GM19467 (cell line): ENCODE results near the gene RHOA.
"Not testable (repeated sequence)": the region's sequence is repeated elsewhere in the genome, so short reads cannot be mapped to it uniquely, and the experiment has no call there.

Experiments
- ATAC-seq: cut with Tn5 transposase; IDR thresholded peaks from one replicate; pipeline ENCODE4 v1.9.1; 2021; ENCODE audit warnings: mild to moderate bottlenecking, moderate library complexity; ENCODE audit not compliant: unreplicated experiment

RHOA gene

DNA sequence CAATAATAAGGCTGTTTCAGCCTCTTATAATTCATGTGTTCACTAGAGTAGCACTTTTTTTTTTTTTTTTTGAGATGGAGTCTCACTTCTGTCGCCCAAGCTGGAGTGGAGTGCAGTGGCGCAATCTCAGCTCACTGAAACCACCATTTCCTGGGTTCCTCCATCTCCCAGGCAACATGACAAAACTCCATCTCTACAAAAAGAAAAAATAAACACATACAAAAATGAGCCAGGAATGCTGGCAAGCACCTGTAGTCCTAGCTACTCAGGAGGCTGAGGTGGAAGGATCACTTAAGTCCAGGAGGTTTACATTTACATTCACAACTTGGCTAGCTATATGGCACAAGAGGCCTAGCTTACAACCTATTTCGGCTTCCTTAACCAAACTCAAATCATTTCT, 78.7 kb downstream of the RHOA start:
- ATAC-seq = no peak

DNA sequence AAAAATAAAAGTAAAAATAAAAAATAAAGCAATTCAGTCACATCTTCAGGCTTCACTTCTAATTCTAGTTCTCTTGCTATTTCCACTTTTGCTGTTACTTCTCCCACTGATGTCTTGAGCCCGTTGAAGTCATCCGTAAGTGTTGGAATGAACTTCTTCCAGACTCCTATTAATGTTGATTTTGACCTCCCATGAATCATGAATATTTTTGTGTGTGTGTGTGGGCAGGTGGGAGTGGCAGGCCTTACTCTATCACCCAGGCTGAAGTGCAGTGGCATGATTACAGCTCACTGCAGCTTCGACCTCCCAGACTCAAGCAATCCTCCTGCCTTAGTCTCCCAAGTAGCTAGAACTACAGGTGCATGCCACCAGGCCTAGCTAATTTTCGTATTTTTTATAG, 82.6 kb downstream of the RHOA start:
- ATAC-seq = no peak

DNA sequence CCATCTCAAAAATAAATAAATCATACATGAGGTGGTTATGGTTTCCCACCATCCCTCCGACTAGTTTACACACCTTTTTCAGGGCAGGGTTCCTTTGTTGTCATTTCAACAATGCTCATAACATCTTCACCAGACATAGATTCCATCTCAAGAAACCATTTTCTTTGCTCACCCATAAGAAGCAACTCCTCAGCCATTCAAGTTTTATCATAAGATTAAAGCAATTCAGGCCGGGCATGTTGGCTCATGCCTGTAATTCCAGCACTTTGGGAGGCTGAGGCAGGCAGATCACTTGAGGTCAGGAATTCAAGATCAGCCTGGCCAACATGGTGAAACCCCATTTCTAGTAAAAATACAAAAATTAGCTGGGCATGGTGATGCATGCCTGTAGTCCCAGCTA, 83.4 kb downstream of the RHOA start:
- ATAC-seq = not testable (repeated sequence)

DNA sequence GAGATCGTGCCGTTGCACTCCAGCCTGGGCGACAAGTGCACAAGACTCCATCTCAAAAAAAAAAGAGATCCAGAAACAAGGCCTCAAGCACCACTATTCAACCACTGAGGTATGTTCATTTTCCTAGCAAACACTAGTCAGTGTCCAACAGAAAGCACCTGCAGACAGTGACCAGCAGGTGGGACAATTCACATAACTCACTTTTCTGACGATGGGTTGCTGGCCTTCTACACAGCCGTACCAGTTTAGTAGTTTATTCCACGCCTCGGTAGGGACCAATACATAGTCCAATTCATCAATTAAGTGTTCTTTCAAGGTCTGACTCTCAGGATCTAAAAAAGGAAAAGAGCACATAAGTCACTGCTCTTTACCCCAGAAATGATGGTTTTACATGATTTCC, 84.3 kb downstream of the RHOA start:
- ATAC-seq = no peak

DNA sequence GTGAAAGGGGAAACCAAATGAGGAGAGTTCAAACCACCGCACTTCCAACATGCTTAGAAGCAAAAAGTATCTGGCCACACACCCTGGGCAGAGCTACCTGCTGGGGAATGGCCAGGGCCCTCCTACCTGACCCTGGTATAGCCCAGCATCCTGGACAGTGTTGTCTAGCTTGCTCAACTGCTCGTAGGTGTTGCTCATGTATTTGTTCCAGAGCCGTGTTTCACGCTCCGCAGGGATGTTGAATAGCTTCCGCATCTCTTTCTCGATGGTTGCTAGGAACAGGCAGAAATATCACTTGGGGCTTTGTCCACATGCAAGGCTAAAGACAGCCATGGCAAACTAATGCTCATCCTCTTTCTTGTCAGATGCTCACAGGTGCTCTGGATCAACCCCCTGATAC, 87.0 kb downstream of the RHOA start:
- ATAC-seq = no peak

DNA sequence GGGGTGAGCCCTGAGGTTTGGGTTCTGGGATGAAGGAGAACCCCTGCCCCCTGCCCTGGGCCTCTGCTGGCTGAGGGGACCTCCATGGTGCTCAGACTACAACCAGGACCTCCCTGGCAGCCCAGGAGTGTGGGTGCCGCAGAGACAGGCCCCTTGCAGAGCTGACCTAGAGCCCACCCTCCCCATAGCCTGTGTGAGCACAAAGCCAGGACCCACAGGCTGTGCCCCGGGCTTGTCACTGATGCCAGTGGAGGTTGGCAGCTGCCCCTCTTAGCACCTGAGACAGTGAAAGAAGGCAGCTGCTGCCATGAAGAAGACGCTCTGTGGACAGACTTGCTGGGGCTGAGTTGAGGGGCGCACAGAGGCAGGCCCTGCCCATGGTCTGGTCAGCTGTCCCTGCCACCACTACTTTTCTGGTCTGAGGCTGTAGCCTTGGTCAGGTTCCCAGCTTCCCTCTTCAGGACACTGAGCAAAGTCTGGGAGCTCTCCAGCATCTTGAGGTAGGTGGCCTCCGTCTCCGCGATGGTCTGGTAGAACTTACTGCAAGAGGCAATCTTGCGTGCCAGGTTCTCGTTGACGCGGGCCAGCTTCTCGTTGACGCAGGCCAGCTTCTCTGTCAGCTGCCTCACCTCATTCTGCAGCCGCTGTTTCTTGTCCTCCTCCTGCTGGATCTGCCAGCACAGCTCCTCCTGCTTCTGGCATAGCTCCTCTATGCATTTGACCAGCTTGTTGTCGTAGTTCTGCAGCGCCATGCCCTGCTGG, 94.9 kb downstream of the RHOA start:
- ATAC-seq = no peak

DNA sequence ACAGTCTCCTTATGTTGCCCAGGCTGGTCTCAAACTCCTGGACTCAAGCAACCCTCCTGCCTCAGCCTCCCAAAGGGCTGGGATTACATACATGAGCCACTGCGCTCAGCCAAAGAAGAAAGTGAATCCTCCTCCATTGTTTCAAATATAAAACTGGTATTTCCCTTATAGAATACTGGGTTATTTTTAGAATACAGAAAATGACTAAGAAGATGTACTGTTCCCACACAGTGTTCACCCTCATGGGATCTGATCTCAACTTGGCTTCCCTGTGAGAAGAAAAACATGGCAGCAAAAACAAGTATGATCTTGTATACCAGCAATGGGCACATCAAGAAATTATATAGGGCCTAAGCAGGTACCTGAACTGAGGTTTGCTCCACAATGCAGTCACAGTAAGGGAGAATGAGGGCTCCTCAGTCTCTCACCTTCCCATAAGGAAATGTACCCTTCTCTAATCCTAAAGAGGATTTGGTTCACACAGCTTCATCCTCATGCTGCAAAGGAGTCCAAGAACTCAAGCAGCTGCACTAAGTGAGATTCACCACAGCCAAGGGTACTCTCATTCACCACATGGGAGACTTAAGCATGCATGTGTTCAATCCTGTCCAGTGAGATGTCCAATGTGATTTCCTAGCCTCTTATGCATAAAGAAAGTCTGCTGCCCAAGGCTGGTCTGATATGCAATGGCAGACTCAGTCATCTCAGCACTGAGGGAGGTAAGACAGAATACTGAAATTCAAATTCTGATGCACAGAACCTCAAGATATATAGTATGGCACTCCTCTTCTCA, 97.7 kb downstream of the RHOA start:
- no peak for ATAC-seq

DNA sequence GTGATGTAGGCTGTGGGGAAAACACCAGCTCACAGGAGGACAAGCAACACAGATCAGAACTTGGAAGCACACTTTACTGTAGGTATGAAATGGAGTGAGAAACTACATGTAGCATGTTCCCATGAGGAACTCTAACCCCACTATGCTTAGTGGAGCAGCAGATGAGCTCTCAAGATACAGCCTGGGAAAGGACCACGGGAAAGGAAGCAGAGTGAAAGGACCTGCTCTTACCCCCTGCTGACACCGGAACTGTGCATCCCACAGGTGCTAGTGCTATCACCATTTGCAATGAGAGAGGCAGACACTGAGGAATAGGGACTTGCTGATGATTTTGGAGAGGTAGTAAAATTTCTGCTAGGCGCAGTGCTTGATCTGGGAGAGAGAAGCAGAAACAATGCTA, 100.5 kb downstream of the RHOA start:
- no peak for ATAC-seq

DNA sequence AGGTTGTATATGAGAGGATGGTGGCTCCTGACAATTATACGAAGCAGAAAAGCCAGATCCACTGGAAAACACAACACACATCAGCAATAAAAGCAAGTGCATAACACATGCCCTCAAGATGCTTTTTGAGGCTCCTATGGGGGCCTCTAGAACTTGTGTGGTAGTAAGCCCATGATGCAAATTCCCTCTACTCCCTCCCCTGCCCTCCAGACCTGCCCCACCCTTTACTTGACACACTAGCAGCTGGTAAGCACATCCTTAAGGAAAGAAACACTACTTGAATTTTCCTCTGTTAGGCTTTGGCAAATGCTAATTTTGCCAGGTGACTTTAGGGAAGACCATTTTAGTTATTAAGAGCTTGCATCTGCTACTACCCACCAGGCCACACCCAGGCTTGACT, 101.1 kb downstream of the RHOA start:
- ATAC-seq = no peak
